Common myeloid progenitor, CD34-positive (primary cell): Measurements from ENCODE around the gene AKR1D1.
"Not testable (repeated sequence)": the region's sequence is repeated elsewhere in the genome, so short reads cannot be mapped to it uniquely, and the experiment has no call there.

Experiments used
- CTCF ChIA-PET: fragments of 350-600 bp; sonication (Branson Sonifier 250); formaldehyde crosslinking; loops from one replicate; lab custom pipeline; 2021; ENCODE audit warnings: antibody characterized with exemption; lab: Charles Lee
- POLR2A ChIA-PET: fragments of 350-600 bp; sonication (Branson Sonifier 250); formaldehyde crosslinking; loops from one replicate; lab custom pipeline; 2021; ENCODE audit warnings: antibody characterized with exemption; lab: Charles Lee
- DNase-seq, 3 donors: peaks; one replicate each; pipeline versions ENCODE4 v3.0.0 to v3.0.0-alpha.2; 2013
- H3K27ac ChIP-seq, 2 experiments: 1 replicate in 1 of 2; 2 replicates in 1 of 2; pipeline ENCODE4 v1.7.0; 2013; ENCODE audit warnings: inconsistent platforms in 2 of 2, low read length in 2 of 2, mild to moderate bottlenecking in 2 of 2, low read depth in 1 of 2, moderate library complexity in 1 of 2; ENCODE audit not compliant: severe bottlenecking in 2 of 2, insufficient read depth in 1 of 2, poor library complexity in 1 of 2
- H3K27me3 ChIP-seq, 5 experiments: replicated peaks in 2 of 5; 1 replicate in 3 of 5; 2 replicates in 2 of 5; pipeline versions ENCODE4 v1.6.1 to v1.7.0; 2013; ENCODE audit warnings: low read length in 4 of 5, mild to moderate bottlenecking in 2 of 5, moderate library complexity in 2 of 5, inconsistent platforms in 1 of 5; ENCODE audit not compliant: insufficient read depth in 5 of 5, control insufficient read depth in 4 of 5
- H3K36me3 ChIP-seq, 4 experiments: 1 replicate in 2 of 4; 2 replicates in 2 of 4; pipeline versions ENCODE4 v1.6.1 to v1.7.0; 2013; ENCODE audit warnings: low read length in 3 of 4, control low read depth in 1 of 4, mild to moderate bottlenecking in 1 of 4; ENCODE audit not compliant: control insufficient read depth in 4 of 4, insufficient read depth in 4 of 4
- H3K4me1 ChIP-seq, 4 experiments: 1 replicate in 3 of 4; 2 replicates in 1 of 4; pipeline versions ENCODE4 v1.6.1 to v1.7.1; 2013; ENCODE audit warnings: low read length in 3 of 4, mild to moderate bottlenecking in 3 of 4, control low read depth in 1 of 4, inconsistent platforms in 1 of 4, moderate library complexity in 1 of 4; ENCODE audit not compliant: control insufficient read depth in 4 of 4, insufficient read depth in 4 of 4; ENCODE audit errors: control extremely low read depth in 1 of 4
- H3K4me3 ChIP-seq, 7 experiments: 1 replicate in 4 of 7; 2 replicates in 3 of 7; pipeline versions ENCODE4 v1.5.1 to v1.7.0; 2013; ENCODE audit warnings: mild to moderate bottlenecking in 7 of 7, low read length in 6 of 7, moderate library complexity in 6 of 7, inconsistent platforms in 2 of 7, low read depth in 2 of 7, control low read depth in 1 of 7; ENCODE audit not compliant: insufficient read depth in 4 of 7, control insufficient read depth in 1 of 7; ENCODE audit errors: extremely low read depth in 1 of 7
- H3K9me3 ChIP-seq, 5 experiments: 1 replicate in 4 of 5; 2 replicates in 1 of 5; pipeline versions ENCODE4 v1.6.1 to v1.7.1; 2013; ENCODE audit warnings: low read length in 4 of 5, mild to moderate bottlenecking in 2 of 5, inconsistent platforms in 1 of 5, low read depth in 1 of 5, moderate library complexity in 1 of 5; ENCODE audit not compliant: control insufficient read depth in 4 of 5, insufficient read depth in 2 of 5; ENCODE audit errors: control extremely low read depth in 1 of 5
- WGBS: methylation state at CpG from one replicate; pipeline ENCODE4 v1.1.5; 2013; ENCODE audit not compliant: insufficient coverage; 5-methylcytosine and 5-hydroxymethylcytosine counted together

Gene AKR1D1

DNA sequence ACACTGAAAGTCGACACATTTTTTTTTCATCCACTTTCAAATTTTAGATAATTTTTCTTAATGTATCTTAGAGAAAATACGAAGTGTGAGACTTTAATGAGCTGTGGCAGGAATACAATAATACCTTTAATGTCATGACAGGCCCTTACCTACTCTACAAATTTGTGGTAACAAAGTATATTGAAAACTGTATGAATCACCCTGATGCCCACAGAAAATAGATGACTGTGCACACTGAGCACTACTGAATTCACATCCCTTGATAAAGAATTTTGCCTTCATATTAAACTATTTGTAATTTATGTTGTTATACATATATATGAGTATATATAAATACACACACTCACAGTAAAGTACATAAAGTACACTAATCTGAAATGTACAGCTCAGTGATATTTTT lies 51.7 kb downstream of the AKR1D1 start:
- Histone ChIP-seq H3K27me3 (no peaks in the 10 kb centered on the region), H3K36me3 (no peaks in the 10 kb centered on the region), H3K4me1 (no peaks in the 10 kb centered on the region), H3K27ac (no peak overlapping the region), H3K4me3 (no peak overlapping the region), H3K9me3 (peaks cover 0 to 4% (median 0%) of the 10 kb centered on the region in 5 experiments)
- CTCF ChIA-PET: no interaction called here
- POLR2A ChIA-PET: no interaction called here
- WGBS: no CpG with 5 or more reads among the region's 2 CpGs
- DNase-seq: no peak

DNA sequence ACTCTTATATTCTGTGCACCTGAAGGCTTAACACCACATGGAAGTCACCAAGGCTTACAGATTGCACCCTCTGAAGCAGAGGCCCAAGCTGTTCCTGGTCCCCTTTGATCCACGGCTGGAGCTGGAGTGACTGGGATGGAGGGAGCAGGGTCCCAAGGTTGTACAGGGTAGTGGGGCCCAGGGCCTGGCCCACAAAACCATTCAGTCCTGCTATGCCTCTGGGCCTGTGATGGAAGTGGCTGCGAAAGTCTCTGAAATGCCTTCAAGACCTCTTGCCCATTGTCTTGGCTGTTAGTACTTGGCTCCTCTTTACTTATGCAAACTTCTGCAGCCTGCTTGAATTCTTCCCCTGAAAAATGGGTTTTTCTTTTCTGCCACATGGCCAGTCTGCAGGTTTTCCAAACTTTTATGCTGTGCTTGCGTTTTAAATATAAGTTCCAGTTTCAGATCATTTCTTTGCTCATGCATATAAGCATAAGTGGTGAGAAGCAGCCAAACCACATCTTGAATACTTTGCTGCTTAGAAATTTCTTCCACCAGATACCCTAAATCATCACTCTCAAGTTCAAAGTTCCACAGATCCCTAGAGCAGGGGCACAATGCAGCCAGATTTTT lies 53.4 kb downstream of the AKR1D1 start:
- no peaks in the 10 kb centered on the region for H3K4me1 ChIP-seq
- DNase-seq: no peak
- WGBS: 100% methylated on average over 2 of the region's 3 CpGs
- ChIA-PET POLR2A (no interaction called here), CTCF (no interaction called here)
- H3K4me3 ChIP-seq: no peak overlapping the region
- no peaks in the 10 kb centered on the region for H3K27me3 ChIP-seq
- H3K27ac ChIP-seq: no peak overlapping the region
- peaks cover 0 to 4% (median 0%) of the 10 kb centered on the region in 5 experiments for H3K9me3 ChIP-seq
- no peaks in the 10 kb centered on the region for H3K36me3 ChIP-seq

DNA sequence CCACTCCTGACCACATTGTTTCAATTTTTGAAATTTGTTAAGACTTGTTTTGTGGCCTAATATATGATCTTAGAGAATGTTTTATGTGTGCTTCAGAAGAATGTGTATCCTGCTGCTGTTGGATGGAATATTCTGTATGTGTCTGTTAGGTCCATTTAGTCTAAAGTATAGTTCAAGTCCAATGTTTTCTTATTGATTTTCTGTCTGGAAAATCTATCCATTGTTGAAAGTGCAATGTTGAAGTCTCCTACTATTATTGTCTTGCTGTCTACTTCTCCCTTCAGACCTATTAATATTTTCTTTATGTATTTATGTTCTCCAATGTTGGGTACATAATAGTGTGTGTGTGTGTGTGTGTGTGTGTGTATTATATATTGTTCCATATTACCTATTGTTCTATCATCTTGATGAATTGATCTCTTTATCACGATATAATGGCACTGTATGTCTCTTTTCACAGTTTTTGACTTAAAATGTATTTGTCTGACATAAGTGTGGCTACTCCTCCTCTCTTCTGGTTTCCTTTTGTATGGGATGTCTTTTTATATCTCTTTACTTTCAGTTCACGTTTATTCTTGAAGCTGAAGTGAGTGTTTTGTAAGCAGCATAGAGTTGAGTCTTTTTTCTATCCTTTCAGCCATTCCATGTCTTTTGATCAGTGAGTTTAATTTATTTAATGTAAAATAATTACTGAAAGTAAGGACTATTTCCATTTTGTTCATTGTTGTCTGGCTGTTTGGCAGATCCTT lies 61.3 kb downstream of the AKR1D1 start:
- no peaks in the 10 kb centered on the region for H3K27me3 ChIP-seq
- no peak overlapping the region for H3K4me3 ChIP-seq
- H3K4me1 ChIP-seq: no peaks in the 10 kb centered on the region
- peaks cover 0 to 3% (median 0%) of the 10 kb centered on the region in 5 experiments for H3K9me3 ChIP-seq
- POLR2A ChIA-PET: no interaction called here
- no CpG with 5 or more reads among the region's 2 CpGs for WGBS
- CTCF ChIA-PET: no interaction called here
- DNase-seq: no peak
- no peaks in the 10 kb centered on the region for H3K36me3 ChIP-seq
- H3K27ac ChIP-seq: no peak overlapping the region

DNA sequence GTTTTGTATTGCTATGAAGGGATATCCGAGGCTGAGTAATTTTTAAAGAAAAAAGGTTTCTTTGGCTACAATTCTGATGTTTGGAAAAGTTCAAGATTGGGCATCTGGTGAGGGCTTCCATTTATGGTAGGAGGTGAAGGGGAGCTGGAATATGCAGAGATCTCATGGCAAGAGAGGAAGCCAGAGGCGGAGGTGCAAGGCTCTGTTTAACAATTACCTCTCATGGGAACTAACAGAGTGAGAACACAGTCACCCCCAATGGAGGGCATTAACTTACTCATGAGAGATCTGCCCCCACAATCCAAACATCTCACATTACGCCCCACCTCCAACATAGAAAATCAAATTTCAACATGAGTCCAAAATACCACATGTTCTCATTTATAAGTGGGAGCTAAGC lies 62.0 kb downstream of the AKR1D1 start:
- CTCF ChIA-PET: interaction anchor here (0.8 kb wide), 1 partner anchor 11 kb away, joined by 3 read pairs; no protein-coding TSS in a partner anchor

DNA sequence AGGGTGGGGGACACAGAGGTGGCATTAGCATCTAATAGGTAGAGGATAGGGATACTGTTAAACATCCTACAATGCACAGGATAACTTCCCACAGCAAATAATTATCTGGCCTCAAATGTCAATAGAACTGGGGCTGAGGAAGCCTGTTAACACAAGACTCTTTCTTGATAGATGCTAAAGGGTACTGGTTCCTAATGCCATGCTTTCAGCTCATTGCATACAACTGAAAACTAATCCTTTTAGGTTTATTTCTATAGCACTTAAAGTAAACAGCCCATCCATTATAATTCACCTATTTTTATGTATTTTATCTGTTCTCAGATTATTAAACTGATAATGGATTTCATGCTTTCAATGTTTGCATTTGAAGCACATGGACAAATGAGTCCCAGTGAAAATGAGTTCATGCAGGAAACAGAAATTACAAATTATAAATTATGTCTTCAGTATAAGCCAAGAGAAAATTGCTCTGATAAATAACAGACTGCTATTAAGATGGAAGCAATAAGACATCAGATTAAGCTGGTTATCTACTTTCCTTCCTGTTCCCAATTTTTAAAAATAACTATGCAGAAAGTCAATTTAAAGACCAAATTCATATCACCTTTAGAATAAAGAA lies 66.4 kb downstream of the AKR1D1 start:
- Histone ChIP-seq H3K36me3 (no peaks in the 10 kb centered on the region), H3K27me3 (no peaks in the 10 kb centered on the region), H3K4me1 (peaks cover 0 to 2% (median 0%) of the 10 kb centered on the region in 4 experiments), H3K27ac (no peak overlapping the region), H3K9me3 (no peaks in the 10 kb centered on the region), H3K4me3 (no peak overlapping the region)
- CTCF ChIA-PET: no interaction called here
- DNase-seq: no peak
- POLR2A ChIA-PET: no interaction called here

More for the DNA sequence above, 62.0 kb downstream of the AKR1D1 start:
- POLR2A ChIA-PET: no interaction called here
- Histone ChIP-seq H3K27me3 (no peaks in the 10 kb centered on the region), H3K27ac (no peak overlapping the region), H3K4me3 (no peak overlapping the region), H3K9me3 (peaks cover 0 to 3% (median 0%) of the 10 kb centered on the region in 5 experiments), H3K36me3 (no peaks in the 10 kb centered on the region), H3K4me1 (no peaks in the 10 kb centered on the region)
- DNase-seq: no peak
- 87% methylated on average over 3 of the region's 3 CpGs for WGBS

DNA sequence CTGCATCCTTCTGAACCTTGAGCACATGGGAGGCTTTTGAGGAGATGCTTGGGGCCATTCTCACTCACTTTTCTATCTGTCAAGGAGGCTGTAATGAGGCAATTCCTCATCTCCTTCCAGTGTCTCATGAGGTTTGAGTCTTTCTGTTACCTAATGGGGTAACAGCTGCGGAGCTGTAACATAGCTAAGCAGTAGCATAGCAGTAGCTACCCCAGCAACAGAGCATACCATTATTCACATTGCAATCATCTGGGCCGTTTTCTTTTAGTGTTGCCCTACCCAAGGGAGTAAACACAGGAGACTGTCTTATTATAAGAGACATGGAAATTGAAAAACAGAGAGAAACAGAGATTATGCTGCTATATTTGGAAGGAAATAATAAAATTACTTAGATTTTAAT lies 68.7 kb downstream of the AKR1D1 start:
- POLR2A ChIA-PET: no interaction called here
- no peak overlapping the region for H3K4me3 ChIP-seq
- no peaks in the 10 kb centered on the region for H3K9me3 ChIP-seq
- H3K36me3 ChIP-seq: no peaks in the 10 kb centered on the region
- CTCF ChIA-PET: interaction anchor here (0.5 kb wide), 1 partner anchor 41 kb away, joined by 3 read pairs; no protein-coding TSS in a partner anchor
- H3K27me3 ChIP-seq: no peaks in the 10 kb centered on the region
- H3K4me1 ChIP-seq: peaks cover 0 to 2% (median 0%) of the 10 kb centered on the region in 4 experiments
- WGBS: no CpG with 5 or more reads among the region's 2 CpGs
- no peak overlapping the region for H3K27ac ChIP-seq
- no peak for DNase-seq

DNA sequence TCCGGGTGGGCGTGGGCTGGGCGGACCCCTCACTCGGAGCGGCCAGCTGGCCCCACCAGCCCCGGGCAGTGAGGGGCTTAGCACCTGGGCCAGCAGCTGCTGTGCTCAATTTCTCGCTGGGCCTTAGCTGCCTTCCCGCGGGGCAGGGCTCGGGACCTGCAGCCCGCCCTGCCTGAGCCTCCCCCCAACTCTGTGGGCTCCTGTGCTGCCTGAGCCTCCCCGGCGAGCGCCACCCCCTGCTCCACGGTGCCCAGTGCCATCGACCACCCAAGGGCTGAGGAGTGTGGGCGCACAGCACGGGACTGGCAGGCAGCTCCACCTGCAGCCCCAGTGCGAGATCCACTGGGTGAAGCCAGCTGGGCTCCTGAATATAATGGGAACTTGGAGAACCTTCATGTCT lies 70.0 kb downstream of the AKR1D1 start:
- DNase-seq, H3K27me3 ChIP-seq, H3K27ac ChIP-seq, POLR2A ChIA-PET, H3K4me1 ChIP-seq, H3K36me3 ChIP-seq, CTCF ChIA-PET, H3K9me3 ChIP-seq, H3K4me3 ChIP-seq: not testable (repeated sequence)
- 97% methylated on average over 16 of the region's 19 CpGs for WGBS
